Tibial artery (tissue), 4 donors: Measurements from ENCODE around the gene WTAP.
"Not testable (repeated sequence)": the region's sequence is repeated elsewhere in the genome, so short reads cannot be mapped to it uniquely, and the experiment has no call there.

Experiments used
- DNase-seq, 2 donors: peaks; one replicate each; pipeline ENCODE4 v3.0.0-alpha.2; 2019
- H3K27ac ChIP-seq, 2 donors: fragments of 200-600 bp; sonication (generic) in 1 of 2; 1 replicate in 1 of 2; 2 replicates in 1 of 2; pipeline ENCODE4 v1.5.1; 2018 to 2019; ENCODE audit warnings: mild to moderate bottlenecking in 1 of 2
- H3K27me3 ChIP-seq, 2 donors: fragments of 200-600 bp; sonication (generic) in 1 of 2; one replicate each; pipeline versions ENCODE4 v1.5.1 to v1.6.0; 2016 to 2019
- H3K36me3 ChIP-seq, 3 donors: fragments of 200-600 bp; sonication (generic) in 2 of 3; one replicate each; pipeline ENCODE4 v1.5.1; 2016 to 2019; ENCODE audit warnings: mild to moderate bottlenecking in 2 of 3
- H3K4me1 ChIP-seq, 4 donors: fragments of 200-600 bp; sonication (generic) in 2 of 4; 1 replicate in 3 of 4; 2 replicates in 1 of 4; pipeline ENCODE4 v1.5.1; 2016 to 2019
- H3K4me3 ChIP-seq, 2 donors: fragments of 200-600 bp; sonication (generic) in 1 of 2; 1 replicate in 1 of 2; 2 replicates in 1 of 2; pipeline ENCODE4 v1.5.1; 2018 to 2019; ENCODE audit warnings: mild to moderate bottlenecking in 2 of 2
- H3K9me3 ChIP-seq, 3 donors: fragments of 200-600 bp; sonication (generic) in 1 of 3; one replicate each; pipeline ENCODE4 v1.5.1; 2016 to 2019
- CTCF ChIP-seq, 2 experiments: fragments of 200-600 bp in 1 of 2; fragments of 450-650 bp in 1 of 2; IDR thresholded peaks; one replicate each; pipeline ENCODE4 v1.5.1; 2017 to 2019; ENCODE audit warnings: antibody characterized with exemption in 2 of 2, mild to moderate bottlenecking in 1 of 2, moderate library complexity in 1 of 2
- intact Hi-C: fragments of 100-400 bp; cut with DNase I; formaldehyde crosslinking; loops from one replicate; pipeline ENCODE4 v1.15.0; 2023; ENCODE audit warnings: low total_unique reads

The WTAP gene

GRCh38 chr6:159742165-159742564 lies 14.9 kb downstream of the WTAP start:
- TF ChIP-seq CTCF (IDR thresholded peaks at IDR 0.05): no peak
- intact Hi-C loops: no loop called here
- DNase-seq: no peak
- Histone ChIP-seq H3K4me3 (no peak overlapping the region), H3K9me3 (no peaks in the 10 kb centered on the region), H3K4me1 (peaks cover 0 to 11% (median 4%) of the 10 kb centered on the region in 4 donors), H3K36me3 (peaks cover 65 to 77% (median 71%) of the 10 kb centered on the region in 3 donors), H3K27ac (no peak overlapping the region), H3K27me3 (no peaks in the 10 kb centered on the region)

GRCh38 chr6:159745081-159745480 lies 17.8 kb downstream of the WTAP start:
- Histone ChIP-seq H3K27me3 (no peaks in the 10 kb centered on the region), H3K9me3 (no peaks in the 10 kb centered on the region), H3K36me3 (peaks cover 80 to 99% (median 90%) of the 10 kb centered on the region in 3 donors), H3K27ac (no peak overlapping the region), H3K4me1 (peaks cover 0 to 2% (median 0%) of the 10 kb centered on the region in 4 donors), H3K4me3 (no peak overlapping the region)
- TF ChIP-seq CTCF (IDR thresholded peaks at IDR 0.05): no peak
- intact Hi-C loops: no loop called here
- DNase-seq: no peak

- DNase-seq: no peak
- intact Hi-C loops: no loop called here
These were observed 19.5 kb downstream of the WTAP start for GRCh38 chr6:159746759-159747158.

GRCh38 chr6:159748127-159748526 lies 20.8 kb downstream of the WTAP start:
- intact Hi-C loops, H3K27me3 ChIP-seq, DNase-seq, H3K9me3 ChIP-seq, H3K27ac ChIP-seq, H3K4me1 ChIP-seq, H3K4me3 ChIP-seq: not testable (repeated sequence)
- H3K36me3 ChIP-seq: peaks cover 80 to 91% (median 91%) of the 10 kb centered on the region in 3 donors

More at GRCh38 chr6:159746759-159747158, 19.5 kb downstream of the WTAP start:
- Histone ChIP-seq H3K9me3 (no peaks in the 10 kb centered on the region), H3K4me3 (no peak overlapping the region), H3K27me3 (no peaks in the 10 kb centered on the region), H3K4me1 (no peaks in the 10 kb centered on the region), H3K36me3 (peaks cover 84 to 94% (median 92%) of the 10 kb centered on the region in 3 donors), H3K27ac (no peak overlapping the region)
- TF ChIP-seq CTCF (IDR thresholded peaks at IDR 0.05): no peak

GRCh38 chr6:159751448-159751847 lies 24.1 kb downstream of the WTAP start:
- Histone ChIP-seq H3K9me3 (no peaks in the 10 kb centered on the region), H3K4me3 (no peak overlapping the region), H3K36me3 (peaks cover 66 to 89% (median 69%) of the 10 kb centered on the region in 3 donors), H3K27ac (no peak overlapping the region), H3K4me1 (peaks cover 0 to 9% (median 0%) of the 10 kb centered on the region in 4 donors), H3K27me3 (no peaks in the 10 kb centered on the region)
- no peak for TF ChIP-seq CTCF (IDR thresholded peaks at IDR 0.05)
- no peak for DNase-seq
- intact Hi-C loops: no loop called here

- no peak for TF ChIP-seq CTCF (IDR thresholded peaks at IDR 0.05)
These were observed 26.0 kb downstream of the WTAP start for GRCh38 chr6:159753081-159753872.

More at GRCh38 chr6:159753081-159753872, 26.0 kb downstream of the WTAP start:
- Histone ChIP-seq H3K27ac (no peak overlapping the region), H3K9me3 (no peaks in the 10 kb centered on the region), H3K27me3 (no peaks in the 10 kb centered on the region), H3K36me3 (peaks cover 55 to 84% (median 63%) of the 10 kb centered on the region in 3 donors), H3K4me1 (peaks cover 0 to 9% (median 0%) of the 10 kb centered on the region in 4 donors), H3K4me3 (no peak overlapping the region)
- DNase-seq: no peak
- intact Hi-C loops: no loop called here
